ENCODE measurements around the gene NOP56.

Gene NOP56

GRCh38 chr20:2651772-2652723 is at the start of gene NOP56:
Gene NOP56, plus strand, starts transcription at chr20:2652632. Its CDS starts 29 bp downstream, at chr20:2652661.
- ATAC-seq = peak; percentile 83
- Mint-ChIP-seq H3K9me3 (no peaks in the 10 kb centered on the region), H3K27me3 (no peaks in the 10 kb centered on the region), H3K4me1 (peaks cover 54% of the 10 kb centered on the region), H3K36me3 (ENCODE audit: low read depth) (peaks cover 44% of the 10 kb centered on the region), H3K4me3 (peak within 1 kb of the TSS; percentile 90), H3K27ac (peak within 1 kb of the TSS; percentile 92)
- peak; percentile 97 for DNase-seq

- Mint-ChIP-seq H3K27me3 (peaks cover 2% of the 10 kb centered on the region), H3K36me3 (ENCODE audit: low read depth) (peaks cover 3% of the 10 kb centered on the region), H3K9me3 (no peaks in the 10 kb centered on the region), H3K4me3 (no peak overlapping the region), H3K27ac (no peak overlapping the region), H3K4me1 (no peaks in the 10 kb centered on the region)
- DNase-seq (no peak), ATAC-seq (no peak)
Observed at GRCh38 chr20:2602746-2603145, 49.7 kb upstream of the NOP56 start.

- no peaks in the 10 kb centered on the region for H3K9me3 Mint-ChIP-seq
- no peak for DNase-seq
- no peak overlapping the region for H3K4me3 Mint-ChIP-seq
- H3K27ac Mint-ChIP-seq = no peak overlapping the region
- peaks cover 4% of the 10 kb centered on the region for H3K27me3 Mint-ChIP-seq
- ATAC-seq = no peak
- H3K4me1 Mint-ChIP-seq = no peaks in the 10 kb centered on the region
- H3K36me3 Mint-ChIP-seq (ENCODE audit: low read depth) = peaks cover 3% of the 10 kb centered on the region
Observed at GRCh38 chr20:2603816-2604505, 48.5 kb upstream of the NOP56 start.

GRCh38 chr20:2604506-2604835 is 48.0 kb upstream of the NOP56 start:
- ATAC-seq (no peak), DNase-seq (no peak)
- peaks cover 3% of the 10 kb centered on the region for H3K36me3 Mint-ChIP-seq (ENCODE audit: low read depth)
- peaks cover 6% of the 10 kb centered on the region for H3K27me3 Mint-ChIP-seq
- H3K4me1 Mint-ChIP-seq = no peaks in the 10 kb centered on the region
- H3K9me3 Mint-ChIP-seq = no peaks in the 10 kb centered on the region
- no peak overlapping the region for H3K4me3 Mint-ChIP-seq
- H3K27ac Mint-ChIP-seq = no peak overlapping the region

GRCh38 chr20:2606507-2607006 is 45.9 kb upstream of the NOP56 start:
- ATAC-seq = no peak
- no peak overlapping the region for H3K4me3 Mint-ChIP-seq
- H3K27me3 Mint-ChIP-seq = peaks cover 15% of the 10 kb centered on the region

DNA sequence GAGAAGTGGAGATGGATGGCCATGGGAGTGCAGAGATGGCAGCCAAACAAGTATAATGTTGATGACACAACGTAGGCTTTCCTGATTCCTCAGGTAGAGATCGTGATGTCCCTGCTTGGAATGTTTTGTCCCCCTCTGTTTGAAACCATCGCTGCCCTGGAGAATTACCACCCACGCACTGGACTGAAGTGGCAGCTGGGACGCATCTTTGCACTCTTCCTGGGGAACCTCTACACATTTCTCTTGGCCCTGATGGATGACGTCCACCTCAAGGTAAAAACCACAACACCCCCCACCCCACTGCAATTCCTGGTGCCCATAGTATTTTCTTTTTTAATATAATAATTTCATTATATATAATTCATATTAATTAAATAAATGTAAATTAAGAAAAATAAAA is 42.1 kb upstream of the NOP56 start:
- no peaks in the 10 kb centered on the region for H3K4me1 Mint-ChIP-seq
- H3K36me3 Mint-ChIP-seq (ENCODE audit: low read depth) = peaks cover 3% of the 10 kb centered on the region
- H3K27ac Mint-ChIP-seq = no peak overlapping the region
- no peaks in the 10 kb centered on the region for H3K9me3 Mint-ChIP-seq
- no peak overlapping the region for H3K4me3 Mint-ChIP-seq
- H3K27me3 Mint-ChIP-seq = peaks cover 32% of the 10 kb centered on the region
- DNase-seq = no peak
- ATAC-seq = no peak

More at GRCh38 chr20:2606507-2607006, 45.9 kb upstream of the NOP56 start:
- no peak for DNase-seq
- H3K9me3 Mint-ChIP-seq = no peaks in the 10 kb centered on the region
- no peak overlapping the region for H3K27ac Mint-ChIP-seq
- H3K36me3 Mint-ChIP-seq (ENCODE audit: low read depth) = peaks cover 3% of the 10 kb centered on the region
- no peaks in the 10 kb centered on the region for H3K4me1 Mint-ChIP-seq

- H3K4me3 Mint-ChIP-seq = no peak overlapping the region
- no peak overlapping the region for H3K27ac Mint-ChIP-seq
- H3K36me3 Mint-ChIP-seq (ENCODE audit: low read depth) = peaks cover 3% of the 10 kb centered on the region
- H3K4me1 Mint-ChIP-seq = no peaks in the 10 kb centered on the region
- H3K27me3 Mint-ChIP-seq = peaks cover 35% of the 10 kb centered on the region
- ATAC-seq (no peak), DNase-seq (no peak)
- no peaks in the 10 kb centered on the region for H3K9me3 Mint-ChIP-seq
Observed at GRCh38 chr20:2610941-2611720, 41.3 kb upstream of the NOP56 start.

DNA sequence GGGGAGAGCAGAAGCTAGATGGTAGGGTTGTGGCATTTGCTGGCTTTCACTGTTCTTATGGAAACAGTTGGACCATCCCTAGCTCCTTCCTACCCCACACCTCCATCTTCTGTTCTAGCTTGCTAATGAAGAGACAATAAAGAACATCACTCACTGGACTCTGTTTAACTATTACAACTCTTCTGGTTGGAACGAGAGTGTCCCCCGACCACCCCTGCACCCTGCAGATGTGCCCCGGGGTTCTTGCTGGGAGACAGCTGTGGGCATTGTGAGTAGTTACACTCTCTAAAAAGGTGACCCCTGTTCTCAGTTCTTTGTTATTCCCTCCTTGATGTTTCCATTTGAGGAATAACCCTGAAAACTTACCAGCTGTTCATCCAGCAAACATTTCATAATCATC is 40.4 kb upstream of the NOP56 start:
- DNase-seq (no peak), ATAC-seq (no peak)
- Mint-ChIP-seq H3K4me3 (no peak overlapping the region), H3K36me3 (ENCODE audit: low read depth) (peaks cover 2% of the 10 kb centered on the region), H3K4me1 (no peaks in the 10 kb centered on the region), H3K27ac (no peak overlapping the region), H3K9me3 (no peaks in the 10 kb centered on the region), H3K27me3 (peaks cover 38% of the 10 kb centered on the region)

GRCh38 chr20:2616634-2617033 is 35.8 kb upstream of the NOP56 start:
- no peak for ATAC-seq
- H3K4me1 Mint-ChIP-seq = peaks cover 6% of the 10 kb centered on the region
- H3K27me3 Mint-ChIP-seq = peaks cover 33% of the 10 kb centered on the region
- DNase-seq = no peak
- no peaks in the 10 kb centered on the region for H3K9me3 Mint-ChIP-seq
- no peaks in the 10 kb centered on the region for H3K36me3 Mint-ChIP-seq (ENCODE audit: low read depth)
- no peak overlapping the region for H3K27ac Mint-ChIP-seq
- H3K4me3 Mint-ChIP-seq = no peak overlapping the region

- DNase-seq (no peak), ATAC-seq (no peak)
- Mint-ChIP-seq H3K27ac (no peak overlapping the region), H3K4me1 (peaks cover 6% of the 10 kb centered on the region), H3K36me3 (ENCODE audit: low read depth) (no peaks in the 10 kb centered on the region), H3K27me3 (peaks cover 30% of the 10 kb centered on the region), H3K9me3 (no peaks in the 10 kb centered on the region), H3K4me3 (no peak overlapping the region)
Observed at GRCh38 chr20:2617099-2617714, 35.2 kb upstream of the NOP56 start.

GRCh38 chr20:2618815-2619214 is 33.6 kb upstream of the NOP56 start:
- Mint-ChIP-seq H3K27ac (no peak overlapping the region), H3K27me3 (peaks cover 21% of the 10 kb centered on the region)
- no peak for ATAC-seq

GRCh38 chr20:2619337-2619736 is 33.1 kb upstream of the NOP56 start:
- Mint-ChIP-seq H3K27ac (no peak overlapping the region), H3K9me3 (no peaks in the 10 kb centered on the region)
- ATAC-seq = no peak

More at GRCh38 chr20:2618815-2619214, 33.6 kb upstream of the NOP56 start:
- H3K4me1 Mint-ChIP-seq = peaks cover 6% of the 10 kb centered on the region
- H3K4me3 Mint-ChIP-seq = no peak overlapping the region
- H3K36me3 Mint-ChIP-seq (ENCODE audit: low read depth) = no peaks in the 10 kb centered on the region
- H3K9me3 Mint-ChIP-seq = no peaks in the 10 kb centered on the region
- DNase-seq = no peak

DNA sequence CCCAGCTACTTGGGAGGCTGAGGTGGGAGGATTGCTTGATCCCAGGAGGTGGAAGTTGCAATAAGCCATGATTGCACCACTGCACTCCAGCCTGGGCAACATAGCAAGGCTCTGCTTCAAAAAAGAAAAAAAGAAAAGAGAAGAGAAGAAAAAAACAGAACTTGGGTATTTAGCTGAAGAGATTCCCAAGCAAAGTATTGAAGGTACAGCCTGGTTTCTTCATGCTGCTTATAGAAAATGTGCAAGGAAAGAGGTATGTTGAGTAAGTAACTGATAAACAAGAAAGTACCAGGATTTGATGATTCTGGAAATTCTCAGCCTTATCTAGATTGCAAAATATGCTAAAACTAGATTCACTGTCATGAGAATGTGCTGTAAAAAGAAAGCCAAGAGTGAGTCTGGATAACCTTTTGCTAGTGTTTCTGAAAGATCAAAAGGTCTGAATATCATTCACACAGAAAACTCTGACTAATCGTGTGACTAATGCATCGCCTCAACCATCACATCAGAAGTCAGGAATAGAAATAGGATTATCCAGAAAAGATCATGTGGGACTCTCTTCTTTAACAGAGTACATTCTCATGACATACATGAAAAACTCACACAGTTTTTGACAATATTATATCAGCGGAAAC is 32.4 kb upstream of the NOP56 start:
- no peaks in the 10 kb centered on the region for H3K9me3 Mint-ChIP-seq

More at GRCh38 chr20:2619337-2619736, 33.1 kb upstream of the NOP56 start:
- no peaks in the 10 kb centered on the region for H3K36me3 Mint-ChIP-seq (ENCODE audit: low read depth)
- H3K27me3 Mint-ChIP-seq = peaks cover 19% of the 10 kb centered on the region
- DNase-seq = no peak
- H3K4me3 Mint-ChIP-seq = no peak overlapping the region
- H3K4me1 Mint-ChIP-seq = peaks cover 6% of the 10 kb centered on the region

More for the DNA sequence above, 32.4 kb upstream of the NOP56 start:
- DNase-seq (no peak), ATAC-seq (peak; percentile 61)
- Mint-ChIP-seq H3K4me1 (peaks cover 6% of the 10 kb centered on the region), H3K27me3 (peaks cover 19% of the 10 kb centered on the region), H3K36me3 (ENCODE audit: low read depth) (no peaks in the 10 kb centered on the region), H3K27ac (no peak overlapping the region), H3K4me3 (no peak overlapping the region)
